Neural cell (in vitro differentiated cells): ENCODE data around the gene DYNLRB1. TPM values are rescaled to one million over a fixed set of nuclear protein-coding genes. Genes with fewer than 3 reads are reported as not detected.

Source experiments
- H2AFZ ChIP-seq: fragments of 200-600, 300-800 bp; sonication (generic), shearing (Covaris generic); 2 replicates; pipeline ENCODE4 v1.6.0; 2014; ENCODE audit warnings: low read depth, mild to moderate bottlenecking, antibody characterized with exemption, low read length, moderate library complexity
- H3F3A ChIP-seq: fragments of 200-600 bp; shearing (Covaris generic); 2 replicates; pipeline ENCODE4 v1.6.1; 2016; ENCODE audit warnings: mild to moderate bottlenecking, moderate library complexity, mixed read lengths, antibody characterized with exemption, low read length; ENCODE audit not compliant: insufficient read depth, poor library complexity, severe bottlenecking
- H3K27ac ChIP-seq: fragments of 200-600, 300-800 bp; sonication (generic), shearing (Covaris generic); 2 replicates; pipeline ENCODE4 v1.5.1; 2014; ENCODE audit warnings: mild to moderate bottlenecking, low read length, moderate library complexity
- H3K27me3 ChIP-seq: fragments of 300-800, 200-600 bp; sonication (generic), shearing (Covaris generic); 2 replicates; pipeline ENCODE4 v1.6.0; 2014; ENCODE audit warnings: mild to moderate bottlenecking, low read depth, low read length, moderate library complexity; ENCODE audit not compliant: insufficient read depth
- H3K36me3 ChIP-seq: fragments of 300-800, 200-600 bp; sonication (generic), shearing (Covaris generic); 2 replicates; pipeline ENCODE4 v1.5.1; 2014; ENCODE audit warnings: mild to moderate bottlenecking, antibody characterized with exemption, low read length, moderate library complexity; ENCODE audit not compliant: insufficient read depth
- H3K4me2 ChIP-seq: fragments of 300-800, 200-600 bp; sonication (generic), shearing (Covaris generic); 2 replicates; pipeline ENCODE4 v1.6.0; 2014; ENCODE audit warnings: mild to moderate bottlenecking, low read length
- H3K4me3 ChIP-seq: fragments of 300-800, 200-600 bp; sonication (generic), shearing (Covaris generic); 2 replicates; pipeline ENCODE4 v1.5.1; 2014; ENCODE audit warnings: mild to moderate bottlenecking, low read length, moderate library complexity
- H3K79me2 ChIP-seq: fragments of 200-600 bp; shearing (Covaris generic); replicated peaks from 2 replicates; pipeline ENCODE4 v1.6.0; 2014; ENCODE audit warnings: mild to moderate bottlenecking, low read length, moderate library complexity; ENCODE audit not compliant: insufficient read depth
- H3K9ac ChIP-seq: fragments of 300-800, 200-600 bp; sonication (generic), shearing (Covaris generic); 2 replicates; pipeline ENCODE4 v1.6.1; 2016; ENCODE audit warnings: mild to moderate bottlenecking, low read length, mixed read lengths
- H3K9me2 ChIP-seq: fragments of 200-600 bp; shearing (Covaris generic); 2 replicates; pipeline ENCODE4 v1.6.1; 2016; ENCODE audit warnings: mild to moderate bottlenecking, low read length, mixed read lengths; ENCODE audit not compliant: insufficient read depth
- H3K9me3 ChIP-seq: fragments of 200-600, 300-800 bp; sonication (generic), shearing (Covaris generic); 2 replicates; pipeline ENCODE4 v1.6.1; 2016; ENCODE audit warnings: mild to moderate bottlenecking, mixed run types, low read length, moderate library complexity, mixed read lengths
- H4K20me1 ChIP-seq: fragments of 200-600 bp; shearing (Covaris generic); 2 replicates; pipeline ENCODE4 v1.6.1; 2016; ENCODE audit warnings: mild to moderate bottlenecking, mixed run types; ENCODE audit not compliant: insufficient read depth
- EP300 ChIP-seq: fragments of 450-650 bp; conservative IDR thresholded peaks from 2 replicates; pipeline ENCODE4 v1.6.1; 2014; ENCODE audit warnings: antibody characterized with exemption, mild to moderate bottlenecking, moderate library complexity; ENCODE audit not compliant: poor library complexity, severe bottlenecking
- EZH2 ChIP-seq: fragments of 200-600, 300-800 bp; shearing (Covaris generic), sonication (generic); IDR thresholded peaks from 2 replicates; pipeline ENCODE4 v1.6.1; 2014; ENCODE audit warnings: antibody characterized with exemption, low read length, borderline replicate concordance, mild to moderate bottlenecking; ENCODE audit not compliant: insufficient read depth, poor library complexity, severe bottlenecking
- MXI1 ChIP-seq: fragments of 450-650 bp; conservative IDR thresholded peaks from 2 replicates; pipeline ENCODE4 v1.6.1; 2014; ENCODE audit warnings: antibody characterized with exemption, mild to moderate bottlenecking; ENCODE audit not compliant: poor library complexity, severe bottlenecking
- POLR2AphosphoS5 ChIP-seq: IDR thresholded peaks from 2 replicates; pipeline ENCODE4 v1.6.1; 2012
- RAD21 ChIP-seq: fragments of 450-650 bp; conservative IDR thresholded peaks from 2 replicates; pipeline ENCODE4 v1.6.1; 2014; ENCODE audit warnings: antibody characterized with exemption, mild to moderate bottlenecking, moderate library complexity
- SMC3 ChIP-seq: fragments of 450-650 bp; conservative IDR thresholded peaks from 2 replicates; pipeline ENCODE4 v1.6.1; 2014; ENCODE audit warnings: antibody characterized with exemption, mild to moderate bottlenecking, moderate library complexity; ENCODE audit not compliant: poor library complexity
- TAF1 ChIP-seq: IDR thresholded peaks from 2 replicates; pipeline ENCODE4 v1.6.1; 2012; ENCODE audit warnings: low read depth
- polyA plus RNA-seq: library from polyadenylated mRNA; depleted of rRNA; stranded (reverse); fragments of >200 nt; gene quantifications from 2 replicates; pipeline ENCODE4 v1.2.3, GENCODE V29; 2014
- TF ChIP-seq, protein P1 (sequence below): fragments of 450-650 bp; IDR thresholded peaks from 2 replicates; pipeline ENCODE4 v1.5.1; 2014; ENCODE audit warnings: antibody characterized with exemption, mild to moderate bottlenecking, moderate library complexity; ENCODE audit not compliant: poor library complexity, severe bottlenecking
- TF ChIP-seq, protein P2 (sequence below): IDR thresholded peaks from 2 replicates; pipeline ENCODE4 v1.6.1; 2012; ENCODE audit warnings: borderline replicate concordance

The DYNLRB1 gene
- polyA plus RNA-seq, 1 donor from 2014 or later: 103 TPM

DNA sequence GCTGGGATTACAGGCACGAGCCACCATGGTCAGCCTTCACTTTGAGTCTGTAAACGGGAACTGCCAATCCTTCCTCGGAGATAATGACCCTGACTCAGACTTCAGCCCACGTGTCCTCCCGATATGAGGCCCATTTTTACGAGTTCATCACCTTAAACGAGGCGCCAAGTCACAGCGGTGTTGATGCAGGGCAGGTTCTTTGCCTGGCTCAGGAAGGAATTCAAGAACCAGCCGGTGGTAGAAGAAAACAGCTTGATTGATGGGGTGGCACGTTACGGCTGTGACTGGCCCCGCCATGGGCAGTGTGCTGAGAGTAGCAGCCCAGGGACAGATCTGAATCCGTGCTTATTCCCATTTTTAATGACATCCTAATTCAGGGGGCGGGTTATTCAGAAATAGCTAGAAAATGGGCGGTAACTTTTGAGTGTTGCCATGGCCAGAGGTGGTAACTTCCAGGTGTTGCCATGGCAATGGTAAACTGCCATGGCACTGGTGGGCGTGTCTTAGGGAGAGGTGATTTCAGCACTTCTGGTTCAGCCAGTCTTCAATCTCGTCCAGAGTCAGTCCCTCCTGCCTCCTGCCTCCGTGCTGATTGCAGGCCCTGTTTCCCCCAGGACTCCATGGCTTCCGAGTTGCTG, 33.2 kb downstream of the DYNLRB1 start:
- no peak overlapping the region for H3K4me2 ChIP-seq

DNA sequence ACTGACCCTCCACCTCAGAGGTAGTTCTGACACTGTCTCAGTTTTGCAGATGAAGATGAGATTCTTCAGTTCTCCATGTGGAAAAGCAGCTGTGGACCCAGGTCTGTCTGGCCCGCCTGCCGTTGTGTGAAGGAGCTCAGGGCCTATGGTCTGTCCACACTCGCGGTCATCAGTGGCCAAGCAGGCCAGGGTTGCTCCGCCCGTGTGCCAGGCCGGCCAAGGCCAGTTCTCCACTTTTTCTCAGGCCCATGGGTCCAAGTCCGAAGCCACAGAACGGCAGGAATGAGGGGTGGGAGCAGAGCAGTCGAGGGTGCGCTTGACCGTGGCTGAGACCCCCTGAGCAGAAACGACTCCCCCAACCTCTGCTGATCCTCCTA, 33.7 kb downstream of the DYNLRB1 start:
- no peaks in the 10 kb centered on the region for H3K9me3 ChIP-seq
- TF ChIP-seq, protein P1, sequence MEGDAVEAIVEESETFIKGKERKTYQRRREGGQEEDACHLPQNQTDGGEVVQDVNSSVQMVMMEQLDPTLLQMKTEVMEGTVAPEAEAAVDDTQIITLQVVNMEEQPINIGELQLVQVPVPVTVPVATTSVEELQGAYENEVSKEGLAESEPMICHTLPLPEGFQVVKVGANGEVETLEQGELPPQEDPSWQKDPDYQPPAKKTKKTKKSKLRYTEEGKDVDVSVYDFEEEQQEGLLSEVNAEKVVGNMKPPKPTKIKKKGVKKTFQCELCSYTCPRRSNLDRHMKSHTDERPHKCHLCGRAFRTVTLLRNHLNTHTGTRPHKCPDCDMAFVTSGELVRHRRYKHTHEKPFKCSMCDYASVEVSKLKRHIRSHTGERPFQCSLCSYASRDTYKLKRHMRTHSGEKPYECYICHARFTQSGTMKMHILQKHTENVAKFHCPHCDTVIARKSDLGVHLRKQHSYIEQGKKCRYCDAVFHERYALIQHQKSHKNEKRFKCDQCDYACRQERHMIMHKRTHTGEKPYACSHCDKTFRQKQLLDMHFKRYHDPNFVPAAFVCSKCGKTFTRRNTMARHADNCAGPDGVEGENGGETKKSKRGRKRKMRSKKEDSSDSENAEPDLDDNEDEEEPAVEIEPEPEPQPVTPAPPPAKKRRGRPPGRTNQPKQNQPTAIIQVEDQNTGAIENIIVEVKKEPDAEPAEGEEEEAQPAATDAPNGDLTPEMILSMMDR: no peak
- TF ChIP-seq TAF1: no peak
- TF ChIP-seq SMC3: no peak

More for the DNA sequence above, 33.2 kb downstream of the DYNLRB1 start:
- H3F3A ChIP-seq: no peaks in the 10 kb centered on the region
- H3K27me3 ChIP-seq: no peaks in the 10 kb centered on the region
- H3K9ac ChIP-seq: no peak overlapping the region
- no peaks in the 10 kb centered on the region for H3K36me3 ChIP-seq
- H3K79me2 ChIP-seq: no peaks in the 10 kb centered on the region
- H2AFZ ChIP-seq: no peak overlapping the region
- H3K9me3 ChIP-seq: no peaks in the 10 kb centered on the region
- no peak for TF ChIP-seq EP300
- TF ChIP-seq EZH2: no peak
- TF ChIP-seq, protein P2, sequence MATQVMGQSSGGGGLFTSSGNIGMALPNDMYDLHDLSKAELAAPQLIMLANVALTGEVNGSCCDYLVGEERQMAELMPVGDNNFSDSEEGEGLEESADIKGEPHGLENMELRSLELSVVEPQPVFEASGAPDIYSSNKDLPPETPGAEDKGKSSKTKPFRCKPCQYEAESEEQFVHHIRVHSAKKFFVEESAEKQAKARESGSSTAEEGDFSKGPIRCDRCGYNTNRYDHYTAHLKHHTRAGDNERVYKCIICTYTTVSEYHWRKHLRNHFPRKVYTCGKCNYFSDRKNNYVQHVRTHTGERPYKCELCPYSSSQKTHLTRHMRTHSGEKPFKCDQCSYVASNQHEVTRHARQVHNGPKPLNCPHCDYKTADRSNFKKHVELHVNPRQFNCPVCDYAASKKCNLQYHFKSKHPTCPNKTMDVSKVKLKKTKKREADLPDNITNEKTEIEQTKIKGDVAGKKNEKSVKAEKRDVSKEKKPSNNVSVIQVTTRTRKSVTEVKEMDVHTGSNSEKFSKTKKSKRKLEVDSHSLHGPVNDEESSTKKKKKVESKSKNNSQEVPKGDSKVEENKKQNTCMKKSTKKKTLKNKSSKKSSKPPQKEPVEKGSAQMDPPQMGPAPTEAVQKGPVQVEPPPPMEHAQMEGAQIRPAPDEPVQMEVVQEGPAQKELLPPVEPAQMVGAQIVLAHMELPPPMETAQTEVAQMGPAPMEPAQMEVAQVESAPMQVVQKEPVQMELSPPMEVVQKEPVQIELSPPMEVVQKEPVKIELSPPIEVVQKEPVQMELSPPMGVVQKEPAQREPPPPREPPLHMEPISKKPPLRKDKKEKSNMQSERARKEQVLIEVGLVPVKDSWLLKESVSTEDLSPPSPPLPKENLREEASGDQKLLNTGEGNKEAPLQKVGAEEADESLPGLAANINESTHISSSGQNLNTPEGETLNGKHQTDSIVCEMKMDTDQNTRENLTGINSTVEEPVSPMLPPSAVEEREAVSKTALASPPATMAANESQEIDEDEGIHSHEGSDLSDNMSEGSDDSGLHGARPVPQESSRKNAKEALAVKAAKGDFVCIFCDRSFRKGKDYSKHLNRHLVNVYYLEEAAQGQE: no peak
- no peak for TF ChIP-seq POLR2AphosphoS5
- no peak for TF ChIP-seq RAD21
- no peak for TF ChIP-seq TAF1
- TF ChIP-seq, protein P1: no peak
- no peak for TF ChIP-seq MXI1
- no peak for TF ChIP-seq SMC3
- H3K9me2 ChIP-seq: no peaks in the 10 kb centered on the region
- no peak overlapping the region for H3K4me3 ChIP-seq
- no peaks in the 10 kb centered on the region for H4K20me1 ChIP-seq
- H3K27ac ChIP-seq: no peak overlapping the region

More for the DNA sequence above, 33.7 kb downstream of the DYNLRB1 start:
- Histone ChIP-seq H3K79me2 (no peaks in the 10 kb centered on the region), H3K4me3 (no peak overlapping the region), H3K27me3 (no peaks in the 10 kb centered on the region), H2AFZ (no peak overlapping the region), H3K27ac (no peak overlapping the region), H4K20me1 (no peaks in the 10 kb centered on the region), H3K4me2 (no peak overlapping the region), H3K36me3 (no peaks in the 10 kb centered on the region), H3K9ac (no peak overlapping the region), H3K9me2 (no peaks in the 10 kb centered on the region), H3F3A (no peaks in the 10 kb centered on the region)
